ENCODE data around the gene MREG. TPM values are rescaled to one million over a fixed set of nuclear protein-coding genes. Genes with fewer than 3 reads are reported as not detected.

MREG gene
- total RNA-seq, 1 donor from 2014 or later: 9.1 TPM

- Mint-ChIP-seq H3K27me3 (ENCODE audit: low read depth) (no peaks in the 10 kb centered on the region), H3K9me3 (no peaks in the 10 kb centered on the region), H3K27ac (ENCODE audit: unreplicated experiment) (no peak overlapping the region), H3K4me3 (no peak overlapping the region), H3K36me3 (ENCODE audit: low read depth) (peaks cover 13% of the 10 kb centered on the region), H3K4me1 (peaks cover 3% of the 10 kb centered on the region)
- TF ChIP-seq CTCF (conservative IDR thresholded peaks at IDR 0.05): no peak
- DNase-seq (ENCODE audit: low read depth, low spot score): no peak
Observed at GRCh38 chr2:216043949-216044348, 30.6 kb upstream of the MREG start.

- no peaks in the 10 kb centered on the region for H3K27me3 Mint-ChIP-seq (ENCODE audit: low read depth)
- no peak for TF ChIP-seq CTCF (conservative IDR thresholded peaks at IDR 0.05)
- H3K4me1 Mint-ChIP-seq: no peaks in the 10 kb centered on the region
- peaks cover 8% of the 10 kb centered on the region for H3K36me3 Mint-ChIP-seq (ENCODE audit: low read depth)
- DNase-seq (ENCODE audit: low read depth, low spot score): no peak
- no peaks in the 10 kb centered on the region for H3K9me3 Mint-ChIP-seq
- no peak overlapping the region for H3K27ac Mint-ChIP-seq (ENCODE audit: unreplicated experiment)
- H3K4me3 Mint-ChIP-seq: no peak overlapping the region
Observed at GRCh38 chr2:216041438-216041837, 28.1 kb upstream of the MREG start.

- Mint-ChIP-seq H3K4me3 (no peak overlapping the region), H3K36me3 (ENCODE audit: low read depth) (peaks cover 5% of the 10 kb centered on the region), H3K27ac (ENCODE audit: unreplicated experiment) (no peak overlapping the region), H3K27me3 (ENCODE audit: low read depth) (no peaks in the 10 kb centered on the region), H3K4me1 (no peaks in the 10 kb centered on the region), H3K9me3 (no peaks in the 10 kb centered on the region)
- no peak for TF ChIP-seq CTCF (conservative IDR thresholded peaks at IDR 0.05)
- no peak for DNase-seq (ENCODE audit: low read depth, low spot score)
Observed at GRCh38 chr2:216039918-216040317, 26.6 kb upstream of the MREG start.

- H3K9me3 Mint-ChIP-seq: no peaks in the 10 kb centered on the region
- TF ChIP-seq CTCF (conservative IDR thresholded peaks at IDR 0.05): peak; percentile 92
- DNase-seq (ENCODE audit: low read depth, low spot score): peak; percentile 88
- peaks cover 22% of the 10 kb centered on the region for H3K4me1 Mint-ChIP-seq
- H3K27ac Mint-ChIP-seq (ENCODE audit: unreplicated experiment): no peak overlapping the region
- no peaks in the 10 kb centered on the region for H3K27me3 Mint-ChIP-seq (ENCODE audit: low read depth)
- H3K4me3 Mint-ChIP-seq: no peak overlapping the region
- H3K36me3 Mint-ChIP-seq (ENCODE audit: low read depth): peaks cover 3% of the 10 kb centered on the region
Observed at GRCh38 chr2:216034065-216034464, 20.7 kb upstream of the MREG start.

- Mint-ChIP-seq H3K36me3 (ENCODE audit: low read depth) (peaks cover 3% of the 10 kb centered on the region), H3K9me3 (no peaks in the 10 kb centered on the region), H3K4me1 (peaks cover 22% of the 10 kb centered on the region), H3K4me3 (no peak overlapping the region), H3K27ac (ENCODE audit: unreplicated experiment) (no peak overlapping the region), H3K27me3 (ENCODE audit: low read depth) (no peaks in the 10 kb centered on the region)
- no peak for TF ChIP-seq CTCF (conservative IDR thresholded peaks at IDR 0.05)
- DNase-seq (ENCODE audit: low read depth, low spot score): no peak
Observed at GRCh38 chr2:216033403-216033802, 20.1 kb upstream of the MREG start.

Measured in neural crest cell (in vitro differentiated cells).